GM18507 (cell line): ENCODE results near the gene GNAT2.

ENCODE experiments used
- DNase-seq: peaks from one replicate; pipeline ENCODE4 v3.0.0; 2011; ENCODE audit warnings: low read depth; ENCODE audit not compliant: insufficient read length; ENCODE audit errors: extremely low spot score
- FAIRE-seq: peaks from 2 replicates; lab custom pipeline; 2011; peaks lifted over from hg19 to GRCh38; lab: Jason Lieb, UNC

Gene GNAT2

GRCh38 chr1:109616391-109616790 is 3.0 kb downstream of the GNAT2 start:
- DNase-seq (no peak), FAIRE-seq (no peak)

- no peak for DNase-seq
- FAIRE-seq: no peak
Observed at GRCh38 chr1:109615879-109616278, 3.5 kb downstream of the GNAT2 start.

- DNase-seq (no peak), FAIRE-seq (no peak)
Observed at GRCh38 chr1:109613361-109614147, 5.9 kb downstream of the GNAT2 start.

- FAIRE-seq: no peak
- DNase-seq: no peak
Observed at GRCh38 chr1:109611308-109611990, 8.0 kb downstream of the GNAT2 start.

GRCh38 chr1:109610609-109611307 is 8.7 kb downstream of the GNAT2 start:
- FAIRE-seq: no peak
- no peak for DNase-seq

GRCh38 chr1:109609881-109610280 is 9.5 kb downstream of the GNAT2 start:
- DNase-seq (no peak), FAIRE-seq (no peak)

- no peak for FAIRE-seq
- DNase-seq: no peak
Observed at GRCh38 chr1:109605381-109605780, 14.0 kb downstream of the GNAT2 start.

- FAIRE-seq: no peak
- no peak for DNase-seq
Observed at GRCh38 chr1:109603229-109603628, 16.2 kb downstream of the GNAT2 start.

GRCh38 chr1:109598655-109599054 is 20.8 kb downstream of the GNAT2 start:
- no peak for DNase-seq
- no peak for FAIRE-seq

- DNase-seq (no peak), FAIRE-seq (no peak)
Observed at GRCh38 chr1:109598156-109598555, 21.3 kb downstream of the GNAT2 start.

GRCh38 chr1:109595531-109595930 is 23.9 kb downstream of the GNAT2 start:
- no peak for FAIRE-seq
- no peak for DNase-seq

GRCh38 chr1:109592916-109593315 is 26.5 kb downstream of the GNAT2 start:
- FAIRE-seq: no peak
- no peak for DNase-seq

GRCh38 chr1:109589679-109590078 is 29.7 kb downstream of the GNAT2 start:
- FAIRE-seq: no peak
- DNase-seq: no peak

- DNase-seq (no peak), FAIRE-seq (no peak)
Observed at GRCh38 chr1:109589177-109589576, 30.2 kb downstream of the GNAT2 start.

GRCh38 chr1:109586055-109586454 is 33.4 kb downstream of the GNAT2 start:
- FAIRE-seq (no peak), DNase-seq (no peak)

- FAIRE-seq: no peak
- no peak for DNase-seq
Observed at GRCh38 chr1:109584766-109585165, 34.6 kb downstream of the GNAT2 start.

- no peak for FAIRE-seq
- DNase-seq: no peak
Observed at GRCh38 chr1:109582021-109582420, 37.4 kb downstream of the GNAT2 start.

- FAIRE-seq (no peak), DNase-seq (no peak)
Observed at GRCh38 chr1:109579491-109579890, 39.9 kb downstream of the GNAT2 start.

- FAIRE-seq (no peak), DNase-seq (no peak)
Observed at GRCh38 chr1:109578947-109579443, 40.4 kb downstream of the GNAT2 start.

GRCh38 chr1:109573785-109574184 is 45.6 kb downstream of the GNAT2 start:
- DNase-seq: no peak
- FAIRE-seq: no peak
